Loucy (cell line): ENCODE data around the gene PIR.

Experiments used
- H2AFZ ChIP-seq: fragments of 200-600 bp; sonication (generic); 2 replicates; pipeline ENCODE4 v1.6.0; 2016; ENCODE audit warnings: antibody characterized with exemption, mild to moderate bottlenecking, low read length, moderate library complexity
- H3F3A ChIP-seq: fragments of 200-600 bp; 2 replicates; pipeline ENCODE4 v1.6.0; 2016; ENCODE audit warnings: antibody characterized with exemption, low read depth, mild to moderate bottlenecking
- H3K27me3 ChIP-seq: fragments of 200-600 bp; sonication (generic); 2 replicates; pipeline ENCODE4 v1.6.1; 2014; ENCODE audit warnings: low read length, mild to moderate bottlenecking; ENCODE audit not compliant: insufficient read depth, poor library complexity, severe bottlenecking
- H3K36me3 ChIP-seq: fragments of 200-600 bp; sonication (generic); 2 replicates; pipeline ENCODE4 v1.6.1; 2016; ENCODE audit warnings: low read length; ENCODE audit not compliant: insufficient read depth
- H3K4me1 ChIP-seq: fragments of 200-600 bp; sonication (generic); 2 replicates; pipeline ENCODE4 v1.5.1; 2014; ENCODE audit warnings: low read length, mild to moderate bottlenecking; ENCODE audit not compliant: insufficient read depth, poor library complexity, severe bottlenecking
- H3K4me2 ChIP-seq: fragments of 200-600 bp; sonication (generic); 2 replicates; pipeline ENCODE4 v1.6.0; 2014; ENCODE audit warnings: antibody characterized with exemption, low read length, low read depth, mild to moderate bottlenecking; ENCODE audit not compliant: poor library complexity, severe bottlenecking
- H3K4me3 ChIP-seq: fragments of 200-600 bp; sonication (generic); 2 replicates; pipeline ENCODE4 v1.5.1; 2014; ENCODE audit warnings: low read length, mild to moderate bottlenecking, mixed read lengths; ENCODE audit not compliant: poor library complexity, severe bottlenecking
- H3K79me2 ChIP-seq: fragments of 200-600 bp; sonication (generic); 2 replicates; pipeline ENCODE4 v1.6.1; 2014; ENCODE audit warnings: low read length; ENCODE audit not compliant: insufficient read depth
- H3K9ac ChIP-seq: fragments of 200-600 bp; sonication (generic); 2 replicates; pipeline ENCODE4 v1.6.0; 2014; ENCODE audit warnings: mild to moderate bottlenecking, low read depth, low read length, moderate library complexity; ENCODE audit not compliant: poor library complexity, severe bottlenecking
- H3K9me2 ChIP-seq: fragments of 200-600 bp; sonication (generic); replicated peaks from 2 replicates; pipeline ENCODE4 v1.6.1; 2016; ENCODE audit warnings: low read depth, low read length, mixed read lengths
- H3K9me3 ChIP-seq: fragments of 200-600 bp; sonication (generic); 2 replicates; pipeline ENCODE4 v1.6.1; 2014; ENCODE audit warnings: mild to moderate bottlenecking, antibody characterized with exemption, low read length, low read depth; ENCODE audit not compliant: insufficient read depth
- H4K20me1 ChIP-seq: fragments of 200-600 bp; sonication (generic); 2 replicates; pipeline ENCODE4 v1.6.0; 2014; ENCODE audit warnings: antibody characterized with exemption, low read length, mild to moderate bottlenecking; ENCODE audit not compliant: insufficient read depth, poor library complexity, severe bottlenecking
- CTCF ChIP-seq: fragments of 200-600 bp; sonication (generic); conservative IDR thresholded peaks from 2 replicates; pipeline ENCODE4 v1.5.1; 2014; ENCODE audit warnings: mild to moderate bottlenecking, antibody characterized with exemption, low read length
- EZH2phosphoT487 ChIP-seq: fragments of 200-600 bp; IDR thresholded peaks from 2 replicates; pipeline ENCODE4 v1.6.1; 2018; ENCODE audit warnings: antibody characterized with exemption, mild to moderate bottlenecking, moderate library complexity, borderline replicate concordance

Gene PIR

GRCh38 chrX:15501506-15501905 lies 8.4 kb upstream of the PIR start:
- Histone ChIP-seq H4K20me1 (no peaks in the 10 kb centered on the region), H3K4me2 (no peak overlapping the region), H3K27me3 (no peaks in the 10 kb centered on the region)

GRCh38 chrX:15500497-15500966 lies 7.4 kb upstream of the PIR start, which contains the start of gene BMX:
TSS of gene BMX (plus strand) at chrX:15500807. CDS start at chrX:15508354, 7,547 bp downstream.
- Histone ChIP-seq H3F3A (no peaks in the 10 kb centered on the region), H3K4me1 (peaks cover 4% of the 10 kb centered on the region), H3K4me2 (no peak within 1 kb of the TSS), H3K9me2 (no peaks in the 10 kb centered on the region), H3K79me2 (no peaks in the 10 kb centered on the region), H2AFZ (no peak within 1 kb of the TSS), H3K27me3 (no peaks in the 10 kb centered on the region), H3K9ac (no peak within 1 kb of the TSS), H3K36me3 (no peaks in the 10 kb centered on the region), H3K9me3 (no peaks in the 10 kb centered on the region), H3K4me3 (no peak within 1 kb of the TSS), H4K20me1 (no peaks in the 10 kb centered on the region)
- TF ChIP-seq EZH2phosphoT487 (no peak), CTCF (no peak)

More at GRCh38 chrX:15501506-15501905, 8.4 kb upstream of the PIR start:
- Histone ChIP-seq H3K4me3 (no peak overlapping the region), H3K9me3 (no peaks in the 10 kb centered on the region), H3K36me3 (no peaks in the 10 kb centered on the region), H3K79me2 (no peaks in the 10 kb centered on the region), H3F3A (no peaks in the 10 kb centered on the region), H3K9me2 (no peaks in the 10 kb centered on the region), H3K9ac (no peak overlapping the region), H3K4me1 (peaks cover 4% of the 10 kb centered on the region), H2AFZ (no peak overlapping the region)
- TF ChIP-seq EZH2phosphoT487 (no peak), CTCF (no peak)

- Histone ChIP-seq H2AFZ (no peak overlapping the region), H3K4me1 (peaks cover under 1% of the 10 kb centered on the region), H3K4me2 (no peak overlapping the region), H3K9me2 (no peaks in the 10 kb centered on the region), H3K9me3 (no peaks in the 10 kb centered on the region), H3K4me3 (no peak overlapping the region), H3F3A (no peaks in the 10 kb centered on the region), H3K36me3 (no peaks in the 10 kb centered on the region), H4K20me1 (no peaks in the 10 kb centered on the region), H3K27me3 (no peaks in the 10 kb centered on the region), H3K79me2 (no peaks in the 10 kb centered on the region), H3K9ac (no peak overlapping the region)
- no peak for TF ChIP-seq CTCF
- no peak for TF ChIP-seq EZH2phosphoT487
These were observed 6.8 kb upstream of the PIR start for GRCh38 chrX:15499976-15500375.
